PC-3 (cell line): ENCODE measurements around the gene PCGF2.

Experiments used
- EZH2phosphoT487 ChIP-seq: fragments of 300-600 bp; sonication (generic); IDR thresholded peaks from 2 replicates; pipeline ENCODE4 v1.6.1; 2018; ENCODE audit warnings: mild to moderate bottlenecking, antibody characterized with exemption, low read length, borderline replicate concordance
- TF ChIP-seq, protein P1 (sequence below): fragments of 300-600 bp; sonication (generic); conservative IDR thresholded peaks from 2 replicates; pipeline ENCODE4 v1.5.1; 2017; ENCODE audit warnings: antibody characterized with exemption, low read depth, mild to moderate bottlenecking, low read length

DNA sequence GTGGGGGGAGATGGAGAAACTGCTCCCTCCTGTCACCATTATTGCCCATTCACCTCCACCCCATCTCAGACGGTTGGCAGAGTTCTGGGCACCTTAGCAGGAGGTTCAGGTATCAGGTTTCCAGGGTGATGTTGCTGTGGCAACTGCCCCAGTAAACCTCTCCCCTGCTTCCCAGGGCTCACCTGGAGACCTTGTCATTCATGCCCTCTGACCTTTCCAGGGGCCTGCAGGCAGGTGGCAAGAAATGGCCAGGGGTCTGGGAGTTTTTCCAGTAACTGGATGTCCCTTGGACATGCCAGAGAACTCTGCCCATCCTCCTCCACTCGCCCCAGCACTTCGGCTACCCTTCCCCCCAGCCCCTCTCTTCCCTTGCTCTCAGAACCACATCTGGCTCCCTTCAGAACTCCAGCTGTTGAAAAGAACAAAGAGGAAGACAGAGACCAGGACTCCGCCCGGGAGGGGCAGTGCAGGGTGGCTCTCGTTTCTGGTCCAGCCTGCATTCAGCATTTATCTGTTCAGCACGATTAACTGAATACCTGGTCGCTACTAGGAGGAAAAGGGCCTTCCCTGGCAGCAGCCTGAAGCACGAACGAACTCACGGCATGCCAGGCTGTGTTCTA, 34.6 kb downstream of the PCGF2 start:
- no peak for TF ChIP-seq EZH2phosphoT487
- TF ChIP-seq, protein P1, sequence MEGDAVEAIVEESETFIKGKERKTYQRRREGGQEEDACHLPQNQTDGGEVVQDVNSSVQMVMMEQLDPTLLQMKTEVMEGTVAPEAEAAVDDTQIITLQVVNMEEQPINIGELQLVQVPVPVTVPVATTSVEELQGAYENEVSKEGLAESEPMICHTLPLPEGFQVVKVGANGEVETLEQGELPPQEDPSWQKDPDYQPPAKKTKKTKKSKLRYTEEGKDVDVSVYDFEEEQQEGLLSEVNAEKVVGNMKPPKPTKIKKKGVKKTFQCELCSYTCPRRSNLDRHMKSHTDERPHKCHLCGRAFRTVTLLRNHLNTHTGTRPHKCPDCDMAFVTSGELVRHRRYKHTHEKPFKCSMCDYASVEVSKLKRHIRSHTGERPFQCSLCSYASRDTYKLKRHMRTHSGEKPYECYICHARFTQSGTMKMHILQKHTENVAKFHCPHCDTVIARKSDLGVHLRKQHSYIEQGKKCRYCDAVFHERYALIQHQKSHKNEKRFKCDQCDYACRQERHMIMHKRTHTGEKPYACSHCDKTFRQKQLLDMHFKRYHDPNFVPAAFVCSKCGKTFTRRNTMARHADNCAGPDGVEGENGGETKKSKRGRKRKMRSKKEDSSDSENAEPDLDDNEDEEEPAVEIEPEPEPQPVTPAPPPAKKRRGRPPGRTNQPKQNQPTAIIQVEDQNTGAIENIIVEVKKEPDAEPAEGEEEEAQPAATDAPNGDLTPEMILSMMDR: no peak
